GM06990 (cell line): Measurements from ENCODE around the gene MCF2L.
"Not testable (repeated sequence)": the region's sequence is repeated elsewhere in the genome, so short reads cannot be mapped to it uniquely, and the experiment has no call there.

Experiments
- DNase-seq: peaks from one replicate; pipeline ENCODE4 v3.0.0-alpha.2; 2011; ENCODE audit not compliant: insufficient read length; ENCODE audit errors: extremely low read depth
- H3K27me3 ChIP-seq: replicated peaks from 2 replicates; pipeline ENCODE4 v1.6.0; 2011; ENCODE audit warnings: low read length; ENCODE audit not compliant: control insufficient read depth, insufficient read depth
- H3K36me3 ChIP-seq: 2 replicates; pipeline ENCODE4 v1.5.1; 2011; ENCODE audit warnings: low read length; ENCODE audit not compliant: control insufficient read depth, insufficient read depth
- H3K4me3 ChIP-seq: replicated peaks from 2 replicates; pipeline ENCODE4 v1.5.1; 2011; ENCODE audit warnings: low read depth, mild to moderate bottlenecking, control low read depth, low read length
- CTCF ChIP-seq: IDR thresholded peaks from 2 replicates; pipeline ENCODE4 v1.5.1; 2011; ENCODE audit warnings: low read length, control low read depth, mild to moderate bottlenecking, inconsistent platforms; ENCODE audit not compliant: insufficient read depth, poor library complexity, severe bottlenecking

MCF2L gene

GRCh38 chr13:113098162-113098732 is 129.2 kb downstream of the MCF2L start:
- no peak for TF ChIP-seq CTCF
- Histone ChIP-seq H3K36me3 (no peaks in the 10 kb centered on the region), H3K4me3 (no peak overlapping the region), H3K27me3 (no peaks in the 10 kb centered on the region)
- no peak for DNase-seq

GRCh38 chr13:113099142-113099541 is 130.1 kb downstream of the MCF2L start:
- no peaks in the 10 kb centered on the region for H3K27me3 ChIP-seq
- no peak for TF ChIP-seq CTCF

DNA sequence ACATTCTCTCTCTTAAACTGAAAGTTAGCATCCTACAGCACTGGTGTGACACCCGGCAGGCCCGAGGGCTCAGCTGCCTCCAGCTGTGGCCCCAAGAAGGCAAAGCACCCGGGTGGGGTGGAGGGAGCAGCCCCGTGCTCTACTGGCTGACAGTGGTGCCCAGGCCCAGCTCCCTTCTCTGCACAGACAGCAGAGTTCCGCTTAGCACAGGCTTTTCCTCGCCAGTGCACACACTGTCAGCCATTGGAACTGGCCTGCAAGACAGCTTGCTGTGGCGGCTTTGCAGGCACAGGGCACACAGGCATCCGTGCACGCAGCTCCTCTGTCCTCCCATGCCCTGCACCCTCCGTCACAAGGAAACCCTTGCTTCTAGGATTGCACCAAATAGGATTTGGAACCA is 133.3 kb downstream of the MCF2L start:
- H3K36me3 ChIP-seq, H3K27me3 ChIP-seq, H3K4me3 ChIP-seq, DNase-seq: not testable (repeated sequence)

More at GRCh38 chr13:113099142-113099541, 130.1 kb downstream of the MCF2L start:
- no peak overlapping the region for H3K4me3 ChIP-seq
- no peaks in the 10 kb centered on the region for H3K36me3 ChIP-seq
- DNase-seq: no peak

DNA sequence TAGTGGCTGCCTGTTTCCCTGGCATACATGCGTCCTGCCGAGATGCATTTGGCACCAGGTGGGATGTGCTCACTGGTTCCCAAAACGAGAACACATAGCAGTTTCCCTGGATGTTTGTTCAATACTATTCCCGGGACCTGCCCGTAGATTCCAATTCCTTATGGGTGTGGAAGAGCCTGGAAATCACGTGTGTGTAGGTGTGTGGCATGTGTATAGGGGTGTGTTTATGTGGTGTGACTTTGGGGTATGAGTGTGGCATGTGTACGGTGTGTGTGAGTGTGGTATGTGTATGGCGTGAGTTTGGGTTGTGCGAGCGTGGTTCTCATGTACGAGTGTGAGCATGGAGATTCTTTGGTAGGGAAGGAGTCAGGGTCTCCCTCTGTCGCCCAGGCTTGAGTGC is 133.7 kb downstream of the MCF2L start:
- no peaks in the 10 kb centered on the region for H3K36me3 ChIP-seq
- TF ChIP-seq CTCF: no peak
- no peak for DNase-seq
- no peaks in the 10 kb centered on the region for H3K27me3 ChIP-seq
- H3K4me3 ChIP-seq: no peak overlapping the region

DNA sequence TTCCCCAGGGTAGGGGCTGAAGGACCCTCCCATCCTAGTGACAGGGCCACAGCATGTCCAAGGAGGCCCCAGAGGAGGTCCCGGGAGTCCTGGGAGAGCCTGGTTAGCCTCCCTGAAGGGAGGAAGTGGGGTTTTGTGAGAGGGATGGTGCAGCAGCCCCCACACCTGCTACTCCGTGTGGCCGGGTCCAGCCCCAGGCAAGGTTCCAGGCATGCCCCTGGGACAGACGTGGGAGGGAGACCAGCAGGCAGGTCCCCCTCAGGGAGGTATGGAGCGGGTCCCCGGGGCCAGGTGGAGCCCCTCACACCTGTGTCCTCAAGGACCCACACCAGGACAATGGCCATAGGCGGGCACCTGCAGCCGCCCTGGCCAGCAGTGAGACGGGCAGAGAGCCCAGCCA is 134.6 kb downstream of the MCF2L start:
- no peak for TF ChIP-seq CTCF
- DNase-seq: no peak
- Histone ChIP-seq H3K36me3 (no peaks in the 10 kb centered on the region), H3K4me3 (no peak overlapping the region), H3K27me3 (no peaks in the 10 kb centered on the region)

GRCh38 chr13:113105032-113105920 is 136.3 kb downstream of the MCF2L start, which contains the start of gene F7:
Gene F7 (plus strand): TSS chr13:113105791. CDS start chr13:113105842, 51 bp downstream.
- no peaks in the 10 kb centered on the region for H3K36me3 ChIP-seq
- DNase-seq: no peak
- no peak within 1 kb of the TSS for H3K4me3 ChIP-seq

More at GRCh38 chr13:113105032-113105920, 136.3 kb downstream of the MCF2L start, which contains the start of gene F7:
- H3K27me3 ChIP-seq: no peaks in the 10 kb centered on the region
- TF ChIP-seq CTCF: no peak
